GM12865 (cell line): ENCODE measurements around the gene KRTAP10-4.
"Not testable (repeated sequence)": the region's sequence is repeated elsewhere in the genome, so short reads cannot be mapped to it uniquely, and the experiment has no call there.

Source experiments
- DNase-seq: peaks from one replicate; pipeline ENCODE4 v3.0.0; 2010; ENCODE audit warnings: low read depth
- H3K4me3 ChIP-seq: 2 replicates; pipeline ENCODE4 v1.5.1; 2011; ENCODE audit warnings: mild to moderate bottlenecking, low read depth, low read length, control low read depth
- TF ChIP-seq, protein P1 (sequence below): IDR thresholded peaks from 2 replicates; pipeline ENCODE4 v1.5.1; 2011; ENCODE audit warnings: low read length, control low read depth, low read depth, inconsistent platforms; ENCODE audit not compliant: insufficient read depth; ENCODE audit errors: missing control alignments

KRTAP10-4 gene

DNA sequence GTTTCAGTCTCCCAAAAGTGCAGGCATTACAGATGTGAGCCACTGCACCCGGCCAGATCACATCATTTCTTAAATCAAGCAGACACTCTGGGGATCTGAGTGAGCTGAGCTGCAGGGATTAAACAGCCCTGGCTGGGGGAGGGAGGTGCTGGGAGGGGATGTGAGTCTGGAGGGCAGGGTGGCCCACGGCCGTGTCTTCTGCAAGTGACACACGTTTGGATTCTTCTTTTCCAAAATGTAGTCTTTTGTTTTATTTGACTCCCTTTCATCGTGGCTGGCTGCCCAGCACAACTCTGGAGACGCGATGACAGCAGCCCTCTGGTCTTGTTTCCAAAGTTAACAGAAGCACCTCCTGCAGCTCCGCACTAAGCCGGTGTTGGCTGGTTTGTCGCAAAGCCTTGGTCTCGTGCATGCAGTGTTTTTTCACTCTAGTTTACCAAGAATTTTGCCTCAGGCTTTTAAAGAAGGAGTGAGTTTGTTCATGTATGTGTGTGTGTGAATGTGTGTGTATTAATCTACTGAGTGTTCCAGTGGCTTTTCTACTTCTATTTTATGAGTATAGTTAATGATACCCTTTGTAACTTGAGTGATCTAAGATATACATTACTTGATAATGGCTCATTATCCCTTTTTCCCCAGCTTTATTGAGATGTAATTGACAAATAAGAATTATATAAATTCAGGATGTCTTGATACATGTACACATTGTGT lies 9.7 kb downstream of the KRTAP10-4 start:
- no peak overlapping the region for H3K4me3 ChIP-seq
- no peak for DNase-seq
- TF ChIP-seq, protein P1, sequence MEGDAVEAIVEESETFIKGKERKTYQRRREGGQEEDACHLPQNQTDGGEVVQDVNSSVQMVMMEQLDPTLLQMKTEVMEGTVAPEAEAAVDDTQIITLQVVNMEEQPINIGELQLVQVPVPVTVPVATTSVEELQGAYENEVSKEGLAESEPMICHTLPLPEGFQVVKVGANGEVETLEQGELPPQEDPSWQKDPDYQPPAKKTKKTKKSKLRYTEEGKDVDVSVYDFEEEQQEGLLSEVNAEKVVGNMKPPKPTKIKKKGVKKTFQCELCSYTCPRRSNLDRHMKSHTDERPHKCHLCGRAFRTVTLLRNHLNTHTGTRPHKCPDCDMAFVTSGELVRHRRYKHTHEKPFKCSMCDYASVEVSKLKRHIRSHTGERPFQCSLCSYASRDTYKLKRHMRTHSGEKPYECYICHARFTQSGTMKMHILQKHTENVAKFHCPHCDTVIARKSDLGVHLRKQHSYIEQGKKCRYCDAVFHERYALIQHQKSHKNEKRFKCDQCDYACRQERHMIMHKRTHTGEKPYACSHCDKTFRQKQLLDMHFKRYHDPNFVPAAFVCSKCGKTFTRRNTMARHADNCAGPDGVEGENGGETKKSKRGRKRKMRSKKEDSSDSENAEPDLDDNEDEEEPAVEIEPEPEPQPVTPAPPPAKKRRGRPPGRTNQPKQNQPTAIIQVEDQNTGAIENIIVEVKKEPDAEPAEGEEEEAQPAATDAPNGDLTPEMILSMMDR = no peak

DNA sequence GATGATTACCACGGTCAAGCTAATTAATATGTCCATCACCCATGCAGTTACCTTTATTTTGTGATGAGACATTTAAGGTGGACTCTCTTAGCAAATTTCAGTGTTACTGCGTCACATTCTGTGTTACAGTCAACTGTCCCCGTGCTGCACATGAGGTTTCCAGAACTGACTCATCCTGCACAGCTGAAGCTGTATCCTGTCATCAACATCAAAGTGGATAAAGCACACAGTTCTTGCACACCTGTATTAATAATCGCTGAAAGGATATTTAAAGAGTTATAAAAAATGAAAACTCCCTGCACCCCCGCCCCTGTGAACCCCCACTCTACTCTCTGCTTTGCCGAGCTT lies 10.2 kb downstream of the KRTAP10-4 start:
- peak; percentile 17 for DNase-seq
- TF ChIP-seq, protein P1 = no peak
- H3K4me3 ChIP-seq = no peak overlapping the region

DNA sequence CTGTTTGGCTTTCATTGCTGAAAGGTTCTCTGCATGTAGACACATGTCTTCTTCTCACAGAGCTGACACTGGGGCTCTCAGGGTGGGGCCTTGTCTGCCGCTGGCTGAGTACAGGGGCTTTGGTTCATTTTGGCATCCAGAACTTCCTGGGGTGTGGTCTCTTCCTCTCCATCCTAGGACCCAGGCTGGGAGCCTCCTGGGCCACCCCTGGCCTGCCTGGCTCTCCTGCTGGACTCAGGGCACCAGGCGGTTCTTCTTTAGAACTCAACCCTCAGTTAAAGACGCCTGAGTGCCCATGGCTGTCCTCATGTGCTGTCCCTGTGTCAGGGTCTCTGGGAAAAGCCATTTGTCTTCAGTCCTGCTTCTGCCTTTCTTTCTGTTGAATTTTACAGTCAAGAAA lies 12.4 kb downstream of the KRTAP10-4 start:
- TF ChIP-seq, protein P1 = no peak
- no peak overlapping the region for H3K4me3 ChIP-seq
- no peak for DNase-seq

DNA sequence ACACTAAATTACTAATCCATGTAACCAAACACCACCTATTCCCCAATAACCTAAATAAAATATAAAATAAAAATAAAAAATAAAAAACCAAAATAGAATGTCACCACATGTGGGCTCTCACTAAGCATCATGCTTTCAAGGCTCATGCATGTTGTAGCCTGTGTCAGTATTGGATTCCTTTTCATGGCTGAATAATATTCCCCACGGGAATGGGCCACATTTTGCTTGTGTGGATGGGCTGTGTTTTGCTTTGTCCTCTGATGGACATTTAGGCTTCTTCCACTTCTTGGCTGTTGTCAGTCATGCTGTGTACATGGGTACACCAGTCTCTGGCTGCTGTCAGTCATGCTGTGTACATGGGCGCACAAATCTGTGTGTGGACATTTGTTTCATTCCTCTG lies 15.6 kb downstream of the KRTAP10-4 start:
- DNase-seq = no peak
- TF ChIP-seq, protein P1 = no peak
- no peak overlapping the region for H3K4me3 ChIP-seq

DNA sequence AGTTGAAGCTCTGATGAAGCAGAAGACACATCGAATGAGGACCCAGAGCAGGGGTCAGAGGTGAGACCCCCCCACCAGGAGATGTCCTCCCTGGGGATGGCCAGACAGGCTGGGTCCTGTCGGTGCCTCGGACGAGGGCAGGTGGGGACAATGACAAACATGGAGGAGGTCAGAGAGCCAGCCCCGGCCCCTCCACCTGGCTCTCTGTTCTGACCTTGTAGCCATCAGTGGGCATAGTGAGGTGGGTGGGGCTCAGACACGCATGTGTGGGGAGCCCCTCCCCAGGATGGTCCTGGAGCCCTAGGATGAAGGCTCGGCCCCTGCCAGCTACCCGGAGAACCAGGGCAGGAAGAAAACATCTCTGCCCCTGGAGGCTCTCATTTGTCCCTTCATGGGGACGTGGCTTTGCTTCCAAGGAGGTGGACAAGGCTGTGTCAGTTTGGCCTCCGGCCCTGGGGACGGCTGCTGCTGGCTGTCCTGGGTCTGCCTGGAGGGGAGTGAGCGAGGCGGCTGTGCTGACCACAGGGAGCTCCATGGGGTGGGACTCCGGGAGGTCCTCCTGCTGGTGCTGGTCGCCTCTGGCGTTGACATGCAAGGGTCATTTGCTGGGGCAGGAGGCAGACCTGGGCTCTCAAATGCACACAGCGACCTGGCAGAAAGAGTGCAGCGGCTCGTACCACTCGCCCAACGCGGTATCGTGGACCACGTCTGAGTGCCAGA lies 16.2 kb downstream of the KRTAP10-4 start:
- TF ChIP-seq, protein P1 = no peak
- no peak for DNase-seq
- H3K4me3 ChIP-seq = no peak overlapping the region

DNA sequence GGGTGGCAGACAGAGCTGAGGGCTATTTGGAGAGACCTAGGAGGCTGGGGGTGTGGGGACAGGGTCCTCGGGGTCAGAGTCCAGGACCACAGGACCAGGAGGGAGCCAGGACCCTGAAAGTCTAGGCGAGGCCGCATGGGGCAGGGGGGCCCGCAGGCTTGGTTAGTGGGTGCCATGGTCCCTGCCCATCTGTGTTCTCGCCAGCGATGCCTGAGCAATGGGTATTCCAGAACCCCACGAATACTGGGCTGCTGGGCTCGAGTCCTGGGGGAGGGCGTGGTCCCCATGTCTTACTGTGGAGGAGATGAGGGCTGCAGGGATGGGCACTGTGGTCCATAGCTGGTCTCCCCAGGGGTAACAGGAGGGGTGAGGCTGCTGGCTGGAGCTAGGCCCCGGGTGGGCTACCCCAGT lies 16.8 kb downstream of the KRTAP10-4 start:
- no peak for DNase-seq
- TF ChIP-seq, protein P1 = no peak
- H3K4me3 ChIP-seq = no peak overlapping the region

DNA sequence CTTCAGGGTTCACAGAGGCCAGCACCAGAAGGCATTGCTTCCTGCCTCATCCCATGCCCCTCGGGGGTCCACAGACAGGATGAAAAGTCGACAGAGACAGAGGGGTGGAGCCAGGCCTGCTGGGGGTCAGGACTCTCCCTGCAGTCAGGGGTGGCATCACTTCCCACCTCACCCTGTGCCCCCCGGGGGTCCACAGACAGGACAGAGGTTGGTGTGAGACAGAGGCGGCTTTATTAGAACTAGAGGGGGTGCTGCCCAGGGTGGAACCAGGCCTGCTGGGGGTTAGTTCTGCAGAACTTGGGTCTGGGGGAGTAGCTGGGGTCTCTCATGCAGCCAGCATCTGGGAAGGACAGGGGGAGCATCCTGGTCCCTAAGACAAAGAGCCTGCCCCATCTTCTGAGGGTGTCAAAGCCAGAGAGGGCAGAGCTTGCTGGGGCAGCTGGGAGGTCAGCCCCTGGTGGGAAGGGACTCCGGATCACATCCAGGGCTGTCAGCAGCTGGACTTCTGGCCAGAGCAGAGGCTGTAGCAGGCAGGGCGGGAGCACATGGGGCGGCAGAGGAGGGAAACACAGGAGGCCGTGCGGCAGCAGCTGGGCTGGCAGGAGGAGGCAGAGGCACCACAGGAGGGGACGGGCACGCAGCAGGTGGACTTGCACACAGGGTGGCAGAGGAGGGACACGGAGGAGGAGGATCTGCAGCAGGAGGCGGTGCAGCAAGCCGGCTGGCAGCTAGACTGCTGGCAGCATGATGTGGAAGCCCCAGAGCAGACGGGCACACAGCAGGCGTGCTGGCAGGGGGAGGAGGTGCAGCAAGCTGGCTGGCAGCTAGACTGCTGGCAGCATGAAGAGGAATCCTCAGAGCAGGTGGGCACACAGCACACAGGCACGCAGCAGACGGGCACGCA lies 17.6 kb downstream of the KRTAP10-4 start:
- DNase-seq, H3K4me3 ChIP-seq: not testable (repeated sequence)

DNA sequence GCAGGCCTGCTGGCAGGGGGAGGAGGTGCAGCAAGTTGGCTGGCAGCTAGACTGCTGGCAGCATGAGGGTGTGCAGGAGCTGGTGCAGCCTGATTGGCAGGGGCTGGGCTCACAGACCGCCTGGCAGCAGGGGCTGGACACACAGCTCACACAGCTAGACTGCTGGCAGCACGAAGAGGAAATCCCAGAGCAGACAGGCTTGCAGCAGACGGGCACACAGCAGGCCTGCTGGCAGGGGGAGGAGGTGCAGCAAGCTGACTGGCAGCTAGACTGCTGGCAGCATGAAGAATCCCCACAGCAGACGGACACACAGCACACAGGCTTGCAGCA lies 18.2 kb downstream of the KRTAP10-4 start:
- H3K4me3 ChIP-seq, DNase-seq: not testable (repeated sequence)
